ENCODE measurements around the gene ANP32E. TPM values are rescaled to one million over a fixed set of nuclear protein-coding genes. Genes with fewer than 3 reads are reported as not detected.
A peak's percentile ranks its signal among the peaks of the same experiment; 100 is the strongest.

Gene ANP32E
- total RNA-seq, 1 donor from 2014 or later: 16.7 TPM

DNA sequence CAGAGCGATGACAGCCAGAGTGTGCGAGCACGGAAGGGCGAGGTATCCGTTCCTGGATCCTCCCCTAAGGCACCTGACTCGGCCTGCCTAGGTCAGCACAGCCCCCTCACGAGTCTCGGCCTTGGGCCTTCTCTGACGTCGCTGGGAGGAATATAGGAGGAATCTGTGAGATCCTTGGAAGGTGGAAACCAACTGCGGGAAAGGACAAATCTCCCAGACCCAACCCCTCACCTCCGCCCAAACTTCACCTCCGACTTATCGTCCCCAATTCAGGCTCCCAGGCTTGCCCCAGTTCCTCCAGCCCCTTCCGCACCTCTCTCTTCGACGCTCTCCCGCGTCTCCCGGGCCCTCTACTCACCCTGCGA, 32.4 kb upstream of the ANP32E start:
- H3K4me1 ChIP-seq: peaks cover 32% of the 10 kb centered on the region
- no peaks in the 10 kb centered on the region for H3K9me3 ChIP-seq
- DNase-seq (ENCODE audit: extremely low spot score in 2 of 2): no peak
- H3K4me3 ChIP-seq: peak overlapping the region; percentile 93 to 100
- H3K27me3 ChIP-seq: no peaks in the 10 kb centered on the region
- intact Hi-C loops (cut with DNase I): no loop called here
- peaks cover 0 to 29% of the 10 kb centered on the region in 2 donors for H3K36me3 ChIP-seq
- no peak for TF ChIP-seq POLR2AphosphoS5 (IDR thresholded peaks at IDR 0.05; ENCODE audit: insufficient read depth in 1 of 2, low read depth in 1 of 2)
- TF ChIP-seq, protein P1, sequence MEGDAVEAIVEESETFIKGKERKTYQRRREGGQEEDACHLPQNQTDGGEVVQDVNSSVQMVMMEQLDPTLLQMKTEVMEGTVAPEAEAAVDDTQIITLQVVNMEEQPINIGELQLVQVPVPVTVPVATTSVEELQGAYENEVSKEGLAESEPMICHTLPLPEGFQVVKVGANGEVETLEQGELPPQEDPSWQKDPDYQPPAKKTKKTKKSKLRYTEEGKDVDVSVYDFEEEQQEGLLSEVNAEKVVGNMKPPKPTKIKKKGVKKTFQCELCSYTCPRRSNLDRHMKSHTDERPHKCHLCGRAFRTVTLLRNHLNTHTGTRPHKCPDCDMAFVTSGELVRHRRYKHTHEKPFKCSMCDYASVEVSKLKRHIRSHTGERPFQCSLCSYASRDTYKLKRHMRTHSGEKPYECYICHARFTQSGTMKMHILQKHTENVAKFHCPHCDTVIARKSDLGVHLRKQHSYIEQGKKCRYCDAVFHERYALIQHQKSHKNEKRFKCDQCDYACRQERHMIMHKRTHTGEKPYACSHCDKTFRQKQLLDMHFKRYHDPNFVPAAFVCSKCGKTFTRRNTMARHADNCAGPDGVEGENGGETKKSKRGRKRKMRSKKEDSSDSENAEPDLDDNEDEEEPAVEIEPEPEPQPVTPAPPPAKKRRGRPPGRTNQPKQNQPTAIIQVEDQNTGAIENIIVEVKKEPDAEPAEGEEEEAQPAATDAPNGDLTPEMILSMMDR (IDR thresholded peaks at IDR 0.05): no peak
- TF ChIP-seq POLR2A (IDR thresholded peaks at IDR 0.05): no peak
- H3K27ac ChIP-seq: peak overlapping the region; percentile 96

DNA sequence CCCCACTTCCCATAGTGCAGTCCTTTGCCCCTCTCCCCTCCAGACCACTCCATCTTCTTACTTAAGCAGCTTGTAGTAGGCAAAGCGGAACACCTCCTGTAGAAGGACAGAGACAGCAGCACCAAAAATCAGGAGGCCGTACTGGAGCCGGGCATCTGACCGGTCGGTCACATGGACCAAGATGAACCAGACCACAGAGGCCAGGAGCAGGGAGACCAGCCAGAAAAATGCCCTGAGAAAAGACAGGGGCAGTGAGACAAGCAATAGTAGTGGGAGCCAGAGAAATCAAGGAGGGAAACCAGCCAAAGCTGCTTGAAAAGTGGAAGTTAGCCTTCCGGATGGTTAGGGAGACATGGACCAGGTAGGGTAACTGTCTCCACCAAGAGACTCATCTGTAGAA, 32.0 kb upstream of the ANP32E start:
- H3K27ac ChIP-seq: peak overlapping the region; percentile 96
- H3K27me3 ChIP-seq: no peaks in the 10 kb centered on the region
- TF ChIP-seq POLR2A (IDR thresholded peaks at IDR 0.05) (no peak), POLR2AphosphoS5 (IDR thresholded peaks at IDR 0.05; ENCODE audit: insufficient read depth in 1 of 2, low read depth in 1 of 2) (no peak)
- TF ChIP-seq, protein P1 (IDR thresholded peaks at IDR 0.05): no peak
- H3K4me3 ChIP-seq: peak overlapping the region; percentile 93 to 100
- intact Hi-C loops (cut with DNase I): no loop called here
- H3K36me3 ChIP-seq: peaks cover 0 to 29% of the 10 kb centered on the region in 2 donors
- DNase-seq (ENCODE audit: extremely low spot score in 2 of 2): no peak
- peaks cover 28% of the 10 kb centered on the region for H3K4me1 ChIP-seq
- no peaks in the 10 kb centered on the region for H3K9me3 ChIP-seq

DNA sequence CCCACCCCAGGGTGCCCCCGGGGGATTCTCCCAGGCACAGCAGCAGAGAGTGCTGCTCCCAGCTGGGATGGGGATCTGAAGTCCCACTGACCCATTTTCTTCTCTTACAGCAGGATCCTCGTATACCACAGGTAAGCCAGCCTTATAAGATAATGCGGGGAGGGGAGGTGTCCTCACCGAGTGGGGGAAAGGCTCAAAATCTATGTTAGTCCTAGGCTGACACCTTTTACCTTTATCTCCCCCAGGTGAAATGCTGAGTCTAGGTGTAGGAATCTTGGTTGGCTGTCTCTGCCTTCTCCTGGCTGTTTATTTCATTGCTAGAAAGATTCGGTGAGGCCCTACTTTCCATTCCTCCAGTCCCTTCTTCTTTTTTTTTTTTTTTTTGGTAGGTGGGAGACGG, 27.6 kb upstream of the ANP32E start:
- peaks cover 0 to 29% of the 10 kb centered on the region in 2 donors for H3K36me3 ChIP-seq
- H3K27me3 ChIP-seq: no peaks in the 10 kb centered on the region
- H3K9me3 ChIP-seq: no peaks in the 10 kb centered on the region
- H3K27ac ChIP-seq: no peak overlapping the region
- H3K4me3 ChIP-seq: no peak overlapping the region
- no peak for DNase-seq (ENCODE audit: extremely low spot score in 2 of 2)
- peaks cover 23% of the 10 kb centered on the region for H3K4me1 ChIP-seq
- intact Hi-C loops (cut with DNase I): no loop called here
- no peak for TF ChIP-seq POLR2A (IDR thresholded peaks at IDR 0.05)
- no peak for TF ChIP-seq POLR2AphosphoS5 (IDR thresholded peaks at IDR 0.05; ENCODE audit: insufficient read depth in 1 of 2, low read depth in 1 of 2)

DNA sequence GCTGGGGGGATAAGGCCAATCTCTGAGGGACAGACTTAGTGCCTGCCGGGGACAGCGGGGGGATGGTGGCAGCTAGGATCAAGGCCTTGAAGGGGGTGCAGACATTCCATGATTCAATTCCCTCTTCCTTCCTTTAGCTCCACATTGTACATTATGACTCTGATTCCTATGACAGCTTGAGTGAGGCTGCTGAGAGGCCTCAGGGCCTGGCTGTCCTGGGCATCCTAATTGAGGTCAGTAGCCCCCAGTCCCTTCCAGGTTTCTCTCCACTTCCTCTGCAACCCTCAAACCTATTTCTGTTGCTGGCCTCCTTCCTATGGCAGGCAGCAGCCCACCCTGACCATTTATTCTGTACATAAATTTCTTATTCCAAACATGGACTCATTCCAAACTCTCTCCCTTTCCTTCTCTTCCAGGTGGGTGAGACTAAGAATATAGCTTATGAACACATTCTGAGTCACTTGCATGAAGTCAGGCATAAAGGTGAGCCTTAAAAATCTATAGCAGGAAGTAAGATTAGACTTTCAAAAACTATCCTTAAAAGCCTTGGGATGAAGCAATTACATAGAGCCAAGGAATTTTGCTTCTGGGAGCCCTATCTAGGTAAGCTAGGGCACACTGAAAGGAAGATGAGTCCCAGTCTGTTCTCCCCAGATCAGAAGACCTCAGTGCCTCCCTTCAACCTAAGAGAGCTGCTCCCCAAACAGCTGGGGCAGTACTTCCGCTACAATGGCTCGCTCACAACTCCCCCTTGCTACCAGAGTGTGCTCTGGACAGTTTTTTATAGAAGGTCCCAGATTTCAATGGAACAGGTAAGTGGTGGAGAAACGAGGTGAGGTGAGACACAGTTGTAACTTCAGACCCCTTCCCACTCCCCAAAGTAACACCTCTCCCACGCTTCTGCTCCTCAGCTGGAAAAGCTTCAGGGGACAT, 26.7 kb upstream of the ANP32E start:
- Histone ChIP-seq H3K27ac (no peak overlapping the region), H3K9me3 (no peaks in the 10 kb centered on the region), H3K27me3 (no peaks in the 10 kb centered on the region), H3K36me3 (peaks cover 0 to 29% of the 10 kb centered on the region in 2 donors), H3K4me1 (peaks cover 16% of the 10 kb centered on the region), H3K4me3 (no peak overlapping the region)
- intact Hi-C loops (cut with DNase I): no loop called here
- no peak for DNase-seq (ENCODE audit: extremely low spot score in 2 of 2)
- TF ChIP-seq POLR2AphosphoS5 (IDR thresholded peaks at IDR 0.05; ENCODE audit: insufficient read depth in 1 of 2, low read depth in 1 of 2) (no peak), POLR2A (IDR thresholded peaks at IDR 0.05) (no peak)
- TF ChIP-seq, protein P1 (IDR thresholded peaks at IDR 0.05): no peak

DNA sequence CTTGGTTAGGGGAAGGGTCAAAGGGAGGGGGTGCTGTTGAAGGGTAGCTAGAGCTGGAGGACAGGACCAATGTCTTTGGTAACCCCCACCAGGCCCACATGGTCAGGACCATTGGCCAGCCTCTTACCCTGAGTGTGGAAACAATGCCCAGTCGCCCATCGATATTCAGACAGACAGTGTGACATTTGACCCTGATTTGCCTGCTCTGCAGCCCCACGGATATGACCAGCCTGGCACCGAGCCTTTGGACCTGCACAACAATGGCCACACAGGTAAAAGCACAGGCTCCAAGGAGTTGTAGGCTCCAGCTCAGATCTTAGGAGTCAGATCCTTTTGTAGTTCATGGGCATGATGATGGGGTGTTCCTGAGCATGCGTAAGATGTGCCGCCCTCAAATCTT, 25.5 kb upstream of the ANP32E start:
- DNase-seq (ENCODE audit: extremely low spot score in 2 of 2): no peak
- Histone ChIP-seq H3K27me3 (no peaks in the 10 kb centered on the region), H3K9me3 (no peaks in the 10 kb centered on the region), H3K36me3 (peaks cover 0 to 23% of the 10 kb centered on the region in 2 donors), H3K27ac (no peak overlapping the region), H3K4me3 (no peak overlapping the region), H3K4me1 (peaks cover 13% of the 10 kb centered on the region)
- intact Hi-C loops (cut with DNase I): no loop called here
- TF ChIP-seq POLR2A (IDR thresholded peaks at IDR 0.05): no peak
- no peak for TF ChIP-seq POLR2AphosphoS5 (IDR thresholded peaks at IDR 0.05; ENCODE audit: insufficient read depth in 1 of 2, low read depth in 1 of 2)
- TF ChIP-seq, protein P1 (IDR thresholded peaks at IDR 0.05): no peak

Measured in vagina (tissue), 2 donors.